ENCODE data around the gene POU3F3.

DNA sequence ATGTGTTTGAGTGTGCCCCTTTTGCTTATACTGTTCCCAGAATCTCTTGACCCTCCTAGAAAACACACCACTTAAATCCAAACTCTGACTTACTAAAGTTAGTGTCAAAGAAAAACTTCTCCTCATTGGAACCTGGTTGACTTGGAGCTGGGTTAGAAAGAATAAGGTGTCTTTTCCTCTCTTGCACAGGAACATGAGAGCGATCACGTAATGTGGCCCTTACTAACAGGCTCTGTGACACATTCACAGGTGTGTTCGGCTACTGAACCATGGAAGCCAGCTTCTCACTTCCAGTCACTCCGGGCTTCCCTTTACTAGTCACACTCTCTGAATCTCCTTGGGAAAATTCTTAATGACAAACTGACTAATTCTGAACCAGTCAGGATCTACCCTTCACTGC, 5.4 kb upstream of the POU3F3 start:
- TF ChIP-seq, protein P1, sequence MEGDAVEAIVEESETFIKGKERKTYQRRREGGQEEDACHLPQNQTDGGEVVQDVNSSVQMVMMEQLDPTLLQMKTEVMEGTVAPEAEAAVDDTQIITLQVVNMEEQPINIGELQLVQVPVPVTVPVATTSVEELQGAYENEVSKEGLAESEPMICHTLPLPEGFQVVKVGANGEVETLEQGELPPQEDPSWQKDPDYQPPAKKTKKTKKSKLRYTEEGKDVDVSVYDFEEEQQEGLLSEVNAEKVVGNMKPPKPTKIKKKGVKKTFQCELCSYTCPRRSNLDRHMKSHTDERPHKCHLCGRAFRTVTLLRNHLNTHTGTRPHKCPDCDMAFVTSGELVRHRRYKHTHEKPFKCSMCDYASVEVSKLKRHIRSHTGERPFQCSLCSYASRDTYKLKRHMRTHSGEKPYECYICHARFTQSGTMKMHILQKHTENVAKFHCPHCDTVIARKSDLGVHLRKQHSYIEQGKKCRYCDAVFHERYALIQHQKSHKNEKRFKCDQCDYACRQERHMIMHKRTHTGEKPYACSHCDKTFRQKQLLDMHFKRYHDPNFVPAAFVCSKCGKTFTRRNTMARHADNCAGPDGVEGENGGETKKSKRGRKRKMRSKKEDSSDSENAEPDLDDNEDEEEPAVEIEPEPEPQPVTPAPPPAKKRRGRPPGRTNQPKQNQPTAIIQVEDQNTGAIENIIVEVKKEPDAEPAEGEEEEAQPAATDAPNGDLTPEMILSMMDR (IDR thresholded peaks at IDR 0.05 in 8 of 11, conservative IDR thresholded peaks at IDR 0.05 in 3 of 11) = no peak
- TF ChIP-seq POLR2AphosphoS5 (IDR thresholded peaks at IDR 0.05) = no peak

Measured in spleen (tissue), 7 donors.